GM18867 (cell line): ENCODE results near the gene IGFBP4.

Experiments
- ATAC-seq: cut with Tn5 transposase; IDR thresholded peaks from one replicate; pipeline ENCODE4 v1.9.1; 2021; ENCODE audit warnings: mild to moderate bottlenecking, moderate library complexity; ENCODE audit not compliant: unreplicated experiment

Gene IGFBP4

DNA sequence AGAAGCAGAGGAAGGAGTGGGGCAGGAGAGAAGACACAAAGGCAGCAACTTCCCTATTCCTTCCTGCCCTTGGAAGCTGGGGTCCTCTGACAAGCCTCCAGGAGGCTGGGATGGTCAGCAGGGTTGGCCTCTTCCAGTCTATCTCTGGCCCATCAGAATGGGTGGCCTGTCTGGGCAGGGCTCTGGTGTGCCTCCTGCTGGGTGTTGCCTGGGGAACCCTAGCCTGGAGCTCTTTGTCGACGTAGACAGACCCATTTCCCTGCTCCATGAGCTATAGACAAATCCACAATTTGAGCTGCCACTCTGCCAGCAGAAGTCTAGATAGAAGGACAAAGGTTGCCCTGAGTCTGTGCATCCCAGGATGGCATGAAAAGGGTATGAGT is 11.4 kb downstream of the IGFBP4 start:
- no peak for ATAC-seq

DNA sequence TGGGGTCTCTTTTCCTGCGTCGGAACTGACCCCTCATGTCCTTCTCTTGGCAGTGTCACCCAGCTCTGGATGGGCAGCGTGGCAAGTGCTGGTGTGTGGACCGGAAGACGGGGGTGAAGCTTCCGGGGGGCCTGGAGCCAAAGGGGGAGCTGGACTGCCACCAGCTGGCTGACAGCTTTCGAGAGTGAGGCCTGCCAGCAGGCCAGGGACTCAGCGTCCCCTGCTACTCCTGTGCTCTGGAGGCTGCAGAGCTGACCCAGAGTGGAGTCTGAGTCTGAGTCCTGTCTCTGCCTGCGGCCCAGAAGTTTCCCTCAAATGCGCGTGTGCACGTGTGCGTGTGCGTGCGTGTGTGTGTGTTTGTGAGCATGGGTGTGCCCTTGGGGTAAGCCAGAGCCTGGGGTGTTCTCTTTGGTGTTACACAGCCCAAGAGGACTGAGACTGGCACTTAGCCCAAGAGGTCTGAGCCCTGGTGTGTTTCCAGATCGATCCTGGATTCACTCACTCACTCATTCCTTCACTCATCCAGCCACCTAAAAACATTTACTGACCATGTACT is 13.2 kb downstream of the IGFBP4 start:
- ATAC-seq: no peak

DNA sequence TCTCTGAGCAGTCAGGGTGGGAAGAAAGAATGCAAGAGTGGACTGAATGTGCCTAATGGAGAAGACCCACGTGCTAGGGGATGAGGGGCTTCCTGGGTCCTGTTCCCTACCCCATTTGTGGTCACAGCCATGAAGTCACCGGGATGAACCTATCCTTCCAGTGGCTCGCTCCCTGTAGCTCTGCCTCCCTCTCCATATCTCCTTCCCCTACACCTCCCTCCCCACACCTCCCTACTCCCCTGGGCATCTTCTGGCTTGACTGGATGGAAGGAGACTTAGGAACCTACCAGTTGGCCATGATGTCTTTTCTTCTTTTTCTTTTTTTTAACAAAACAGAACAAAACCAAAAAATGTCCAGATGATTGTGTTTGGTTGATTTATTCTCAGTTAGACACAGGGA is 14.1 kb downstream of the IGFBP4 start:
- no peak for ATAC-seq

DNA sequence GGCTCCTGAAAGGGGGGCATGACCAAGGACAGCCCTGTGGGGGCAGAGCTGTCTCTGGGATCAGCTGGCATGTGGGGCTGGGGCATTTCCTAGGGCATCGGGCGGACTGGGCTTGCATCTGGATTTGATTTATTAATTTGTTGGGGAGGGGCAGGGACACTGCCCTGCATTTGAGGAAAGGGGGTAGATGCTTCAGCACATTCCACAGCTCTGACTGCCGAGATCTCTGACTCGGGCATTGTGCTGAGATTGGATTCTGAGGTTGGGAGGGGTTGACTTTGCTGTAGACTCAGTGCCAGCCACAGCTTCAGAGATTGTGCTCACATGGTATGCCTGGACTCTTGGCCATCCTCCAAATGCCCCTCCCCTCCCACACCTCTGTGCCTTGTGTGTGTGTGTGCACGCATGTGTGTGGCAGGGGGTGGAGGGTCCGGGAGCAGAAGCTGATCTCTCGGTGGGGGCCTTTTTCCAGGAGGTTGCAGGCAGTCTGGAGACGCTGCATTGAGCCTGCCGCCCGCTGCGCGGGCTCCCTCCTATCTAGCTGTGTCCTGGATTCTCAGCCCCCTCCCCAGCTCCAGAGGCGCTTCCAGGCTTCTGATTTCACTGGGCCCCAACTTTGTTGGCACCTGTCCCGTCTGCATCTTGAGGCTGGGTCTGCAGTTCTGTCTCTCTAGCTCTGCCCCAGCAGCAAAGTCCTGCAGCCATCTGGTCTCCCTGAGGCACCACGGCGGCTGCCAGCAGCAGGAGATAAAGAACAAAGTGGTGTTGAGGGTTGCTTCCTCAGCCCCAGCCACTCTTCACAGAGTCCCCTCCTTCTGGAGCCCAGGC is 14.9 kb downstream of the IGFBP4 start:
- no peak for ATAC-seq

DNA sequence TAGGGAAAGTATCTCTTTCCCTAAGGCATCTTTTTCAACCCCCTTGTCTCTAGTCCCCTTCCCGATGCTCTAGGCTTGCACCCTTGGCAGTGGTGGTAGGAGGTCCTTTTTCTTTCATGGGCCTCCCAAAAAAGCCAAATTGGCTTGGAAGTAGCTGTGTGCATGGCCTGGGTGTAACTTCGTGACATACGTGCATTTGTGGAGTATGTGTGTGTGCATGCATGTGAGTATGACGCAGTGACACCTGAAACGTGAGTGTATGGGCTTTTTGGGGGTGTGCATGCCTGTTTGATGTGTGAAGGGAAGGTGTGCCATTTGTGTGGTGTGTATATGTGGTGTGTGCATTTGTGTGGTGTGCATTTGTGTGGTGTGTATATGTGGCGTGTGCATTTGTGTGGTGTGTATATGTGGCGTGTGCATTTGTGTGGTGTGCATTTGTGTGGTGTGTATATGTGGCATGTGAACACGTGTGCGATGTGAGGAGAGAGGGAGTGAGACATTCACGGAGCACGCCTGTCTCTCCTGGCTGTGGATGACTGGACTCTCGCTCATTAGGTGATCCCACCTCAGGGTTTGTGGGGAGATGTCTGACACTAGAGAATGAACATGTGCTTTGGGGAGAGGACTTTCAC is 15.7 kb downstream of the IGFBP4 start:
- ATAC-seq: no peak

DNA sequence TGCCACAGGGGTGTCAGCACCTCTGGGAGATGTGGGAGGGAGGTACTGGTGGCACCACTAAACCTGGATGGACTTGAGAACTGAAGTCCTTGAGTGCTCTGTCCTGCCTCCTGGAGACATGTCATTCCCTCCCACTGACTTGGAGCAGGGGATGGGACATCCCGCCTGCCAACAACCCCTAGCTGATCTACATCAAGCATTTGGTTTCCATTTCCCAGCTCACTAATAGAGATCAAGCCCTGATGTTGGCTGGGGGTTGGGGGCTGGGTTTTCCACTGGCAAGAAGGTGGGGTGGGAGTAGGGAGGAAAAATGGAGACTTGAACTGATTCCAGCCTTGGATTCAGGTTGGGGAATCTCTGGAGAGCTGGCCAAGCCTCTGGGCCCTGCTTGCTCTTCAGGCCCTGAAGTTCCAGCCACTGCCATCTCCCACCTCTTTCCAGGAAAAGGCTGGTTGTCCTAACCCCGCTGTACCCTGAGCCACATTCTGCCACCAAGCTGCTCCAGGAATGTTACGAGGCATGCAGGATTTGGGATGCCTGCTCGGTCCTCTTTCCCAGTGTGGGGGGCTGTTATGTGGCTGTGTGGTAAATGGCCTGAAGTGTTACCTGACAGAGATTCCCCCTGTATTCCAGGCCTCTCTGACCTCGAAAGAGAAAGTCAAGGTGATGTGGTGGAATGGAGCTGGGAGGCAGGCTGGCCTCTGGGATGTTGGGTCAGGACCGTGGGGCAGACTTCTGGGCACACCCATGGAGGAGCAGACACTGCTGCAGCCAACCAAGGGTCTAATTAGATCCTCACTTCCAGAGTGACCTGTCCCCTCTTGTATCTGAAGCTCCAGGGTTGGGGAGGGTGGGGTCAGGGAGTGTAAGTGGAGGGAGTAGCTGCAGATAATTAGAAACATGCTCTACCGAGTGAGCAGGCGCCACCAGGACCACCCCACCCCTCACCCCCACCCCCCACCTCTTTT is 16.7 kb downstream of the IGFBP4 start:
- ATAC-seq: no peak

DNA sequence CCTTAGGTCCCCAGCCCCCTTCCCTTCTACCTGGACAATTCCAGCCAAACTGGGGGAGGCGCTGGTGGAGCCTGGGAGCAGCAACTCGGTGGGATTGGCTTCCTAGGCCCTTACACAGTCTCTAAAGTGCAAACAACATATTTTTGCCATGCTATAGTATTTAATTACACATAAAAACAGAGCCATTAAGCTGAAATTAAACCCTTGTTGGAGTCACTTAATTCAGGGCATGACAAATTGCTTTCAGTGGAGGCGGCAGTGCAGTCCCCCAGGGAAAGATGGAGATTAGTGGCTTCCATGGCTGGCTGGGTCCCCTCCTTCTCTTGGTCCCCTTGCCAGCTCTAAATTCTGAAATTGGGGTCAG is 17.3 kb downstream of the IGFBP4 start:
- no peak for ATAC-seq

DNA sequence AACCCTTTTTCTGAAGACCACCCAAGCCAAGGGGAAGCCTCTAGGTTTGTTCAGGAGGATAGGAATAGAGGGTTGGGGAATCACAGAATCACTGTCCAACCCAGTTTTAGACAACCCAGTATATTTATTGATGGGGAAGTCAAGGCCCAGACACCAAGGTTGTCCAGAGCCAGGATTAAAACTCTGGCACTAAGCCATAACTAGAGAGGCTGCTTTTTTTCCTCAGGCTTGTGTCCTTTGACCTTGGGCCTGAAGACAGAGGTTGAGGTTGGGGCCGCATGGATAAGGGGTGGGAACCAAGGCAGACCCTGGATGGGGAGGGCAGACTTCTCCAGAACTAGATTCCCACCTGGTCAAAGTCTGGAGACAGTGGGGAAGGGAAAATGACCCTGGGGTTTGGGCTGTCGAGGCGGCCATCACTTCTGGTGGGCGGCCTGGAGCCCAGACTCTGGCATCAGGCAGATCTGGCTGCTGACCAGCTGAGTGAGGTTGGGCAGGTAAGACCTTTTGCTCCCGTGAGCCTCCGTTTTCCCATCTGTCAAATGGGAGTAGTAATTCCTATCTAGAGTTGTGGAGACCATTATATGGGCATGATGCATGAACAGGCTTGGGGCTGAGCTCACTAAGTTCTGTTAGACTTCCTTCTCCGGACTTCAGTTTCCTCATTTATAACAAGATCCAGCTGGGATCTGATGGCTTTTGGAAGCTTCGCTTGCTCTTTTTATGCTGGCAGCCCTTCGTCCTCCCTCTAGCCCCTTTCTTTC is 17.9 kb downstream of the IGFBP4 start:
- ATAC-seq: no peak

DNA sequence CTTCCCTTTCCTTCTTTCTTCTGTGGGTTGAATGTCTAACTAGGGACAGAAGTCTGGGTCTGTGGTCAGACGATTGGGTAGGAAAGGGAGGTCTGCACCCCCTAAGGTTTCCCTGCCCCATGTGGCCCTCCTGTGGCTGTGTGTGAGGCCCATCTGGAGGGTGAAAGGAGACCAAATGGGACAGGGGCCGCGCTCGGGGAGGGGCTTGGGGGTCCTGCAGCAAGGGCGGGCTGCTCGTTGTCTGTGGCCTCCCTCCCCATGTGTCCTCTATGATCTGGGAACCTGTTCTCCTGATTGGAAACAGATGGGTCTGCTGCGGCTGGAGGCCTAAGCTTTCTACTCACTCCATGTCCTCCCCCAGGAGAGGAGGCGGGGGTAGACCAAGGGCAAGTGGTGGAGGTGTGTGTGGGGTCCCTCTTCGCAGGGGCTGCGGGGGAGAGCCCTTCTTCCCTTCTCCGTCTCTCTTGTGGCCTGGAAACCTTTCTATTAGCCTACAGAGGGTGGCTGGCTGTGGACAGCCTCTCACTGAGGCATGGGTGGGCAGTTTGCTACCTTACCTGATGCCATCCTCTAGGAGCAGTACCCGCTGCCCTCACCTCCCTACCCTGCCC is 18.6 kb downstream of the IGFBP4 start:
- ATAC-seq: no peak

DNA sequence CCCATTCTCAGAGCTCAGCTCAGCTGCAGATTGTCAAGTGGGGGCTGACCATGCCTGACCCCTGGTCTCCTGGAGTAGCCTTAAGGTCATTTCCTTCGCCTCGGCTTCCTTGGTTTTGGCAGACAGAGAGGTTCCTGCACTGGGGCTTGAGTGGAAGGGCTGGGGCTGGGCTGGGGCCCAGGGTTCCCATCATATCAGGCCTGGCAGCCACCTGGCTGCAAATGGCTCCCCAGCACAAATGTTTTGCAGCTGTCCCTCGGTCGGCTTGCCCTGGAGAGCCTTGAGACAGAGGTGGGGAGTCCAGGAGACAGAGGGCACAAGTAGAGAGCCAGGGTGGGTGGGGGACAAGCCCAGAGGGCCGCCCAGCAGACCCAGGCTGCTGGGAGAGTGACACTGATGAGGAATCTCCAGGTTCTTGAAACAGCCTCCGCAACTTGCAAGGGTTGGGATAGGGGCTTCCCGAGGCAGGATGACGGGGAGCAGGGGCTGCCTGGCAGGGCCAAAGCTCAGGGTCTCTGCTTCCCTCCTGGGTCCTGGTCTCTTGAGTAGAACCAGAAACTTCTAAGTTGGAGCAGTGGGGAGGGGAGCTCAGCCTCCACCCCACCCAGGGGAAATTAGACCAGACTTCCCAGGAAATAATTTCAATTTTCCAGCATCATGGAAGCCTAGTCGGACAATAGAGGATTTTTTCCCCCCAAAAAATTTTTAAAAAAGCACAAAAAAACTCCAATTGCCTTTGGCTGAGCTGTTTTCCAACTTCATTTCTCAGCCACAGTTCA is 19.3 kb downstream of the IGFBP4 start:
- ATAC-seq: no peak

DNA sequence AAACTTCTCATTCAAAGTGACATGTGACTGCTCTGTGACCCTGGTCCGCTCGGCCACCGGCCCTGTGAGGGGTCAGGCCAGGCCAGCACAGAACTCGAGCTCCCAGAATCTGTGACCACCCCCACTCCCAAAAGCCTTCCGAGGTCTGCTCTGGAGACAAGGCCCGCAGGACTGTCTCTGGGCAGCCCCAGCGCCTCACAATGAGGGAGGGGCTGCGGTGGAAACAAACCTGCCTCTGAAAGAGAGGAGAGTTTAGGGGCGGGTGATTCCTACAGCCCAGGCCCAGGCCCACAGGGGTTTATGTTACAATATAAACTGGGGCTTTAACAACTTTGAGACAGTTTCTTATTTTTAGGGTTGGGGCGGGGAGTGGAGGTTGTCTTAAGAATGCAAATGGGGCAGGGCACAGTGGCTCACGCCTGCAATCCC is 19.9 kb downstream of the IGFBP4 start:
- no peak for ATAC-seq

DNA sequence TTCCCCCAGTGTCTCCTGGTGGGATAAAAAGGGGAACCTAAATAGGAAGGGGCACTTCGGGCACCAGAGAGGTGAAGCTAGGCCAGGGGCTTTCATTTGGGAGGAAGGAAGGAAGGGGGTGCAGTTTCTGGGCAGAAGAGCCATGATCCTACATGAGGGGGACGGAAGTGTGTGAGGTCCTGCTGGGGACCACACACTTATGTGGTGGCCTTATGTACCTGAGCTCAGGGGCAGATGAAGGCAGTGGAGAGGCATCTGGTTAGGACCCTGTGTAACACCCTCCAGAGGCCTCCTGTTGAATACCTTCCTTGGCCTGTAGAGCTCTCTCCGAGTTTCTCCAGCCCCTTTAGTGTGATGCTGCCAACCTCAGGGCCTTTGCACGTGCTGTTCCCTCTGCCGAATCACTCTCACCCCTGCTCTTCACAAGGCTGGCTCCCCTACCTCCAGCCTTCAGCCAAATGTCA is 21.2 kb downstream of the IGFBP4 start:
- ATAC-seq: no peak

DNA sequence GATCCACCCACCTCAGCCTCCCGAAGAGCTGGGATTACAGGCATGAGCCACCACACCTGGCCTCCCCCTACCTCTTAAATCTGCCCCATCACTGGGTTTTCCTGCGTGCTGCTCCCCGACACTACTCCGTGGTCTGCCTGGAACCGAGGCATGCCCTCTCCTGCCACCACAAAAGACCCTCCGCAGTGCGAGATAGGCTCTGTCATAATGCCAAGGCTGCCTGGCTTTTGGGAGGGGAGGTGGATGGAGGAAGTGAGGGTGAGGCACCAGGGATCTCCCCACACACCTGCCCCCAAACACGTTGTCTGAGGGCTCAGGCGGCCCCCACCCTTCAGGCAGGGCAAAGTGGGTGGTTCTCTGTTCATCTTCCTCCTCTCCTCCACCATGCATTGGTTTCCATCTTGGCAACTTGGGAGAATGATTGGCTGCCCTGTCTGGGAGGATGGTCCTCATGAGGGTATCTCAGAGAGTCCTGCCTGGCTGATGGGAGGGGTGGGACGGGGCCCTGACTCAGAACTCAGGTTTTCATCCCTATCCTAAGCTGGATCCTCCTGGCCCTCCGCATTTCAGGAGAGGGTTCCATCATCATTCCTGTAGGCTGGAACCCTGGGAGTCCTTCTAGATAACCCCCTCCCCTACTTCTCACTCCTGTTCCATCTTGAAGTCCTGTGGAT is 23.2 kb downstream of the IGFBP4 start:
- no peak for ATAC-seq

DNA sequence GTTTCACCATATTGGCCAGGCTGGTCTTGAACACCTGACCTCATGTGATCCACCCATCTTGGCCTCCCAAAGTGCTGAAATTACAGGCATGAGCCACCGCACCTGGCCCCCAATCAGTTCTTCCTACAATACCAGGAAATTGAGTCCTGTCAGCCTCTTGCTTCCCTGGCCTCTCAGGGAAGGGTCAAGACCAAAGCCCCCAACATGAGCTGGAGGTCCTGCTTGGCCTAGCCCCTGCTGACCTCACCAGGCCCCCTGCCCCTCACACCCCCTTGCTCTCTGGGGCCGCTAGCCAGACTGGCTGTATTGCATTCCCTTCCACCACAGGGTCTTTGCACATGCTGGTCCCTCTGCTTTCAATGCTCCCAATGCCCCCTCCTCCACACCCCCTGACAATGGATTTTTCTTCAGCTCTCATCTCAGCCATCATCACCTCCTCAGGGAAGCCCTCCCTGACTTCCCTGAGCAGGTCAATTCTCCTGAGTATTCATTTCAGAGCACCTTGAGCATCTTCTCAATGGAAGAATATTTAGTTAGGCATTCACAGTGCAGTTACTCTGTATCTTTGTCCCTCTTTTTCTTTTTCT is 24.1 kb downstream of the IGFBP4 start:
- ATAC-seq: no peak

DNA sequence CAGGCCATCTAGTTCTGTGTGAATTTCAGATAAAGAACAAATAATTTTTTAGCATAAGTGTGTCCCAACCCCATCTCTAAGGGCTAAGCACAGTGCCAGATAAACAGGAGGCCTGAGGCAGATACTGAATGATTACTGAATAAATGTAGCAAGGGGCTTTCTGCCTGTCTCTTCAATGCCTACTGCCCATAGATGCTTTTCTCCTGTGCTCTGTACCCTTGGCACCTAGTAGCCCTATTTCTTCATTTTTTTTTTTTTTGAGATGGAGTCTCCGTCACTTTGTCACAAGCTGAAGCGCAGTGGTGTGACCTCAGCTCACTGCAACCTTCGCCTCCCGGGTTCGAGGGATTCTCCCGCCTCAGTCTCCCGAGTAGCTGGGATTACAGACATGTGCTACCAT is 25.3 kb downstream of the IGFBP4 start:
- ATAC-seq: no peak

DNA sequence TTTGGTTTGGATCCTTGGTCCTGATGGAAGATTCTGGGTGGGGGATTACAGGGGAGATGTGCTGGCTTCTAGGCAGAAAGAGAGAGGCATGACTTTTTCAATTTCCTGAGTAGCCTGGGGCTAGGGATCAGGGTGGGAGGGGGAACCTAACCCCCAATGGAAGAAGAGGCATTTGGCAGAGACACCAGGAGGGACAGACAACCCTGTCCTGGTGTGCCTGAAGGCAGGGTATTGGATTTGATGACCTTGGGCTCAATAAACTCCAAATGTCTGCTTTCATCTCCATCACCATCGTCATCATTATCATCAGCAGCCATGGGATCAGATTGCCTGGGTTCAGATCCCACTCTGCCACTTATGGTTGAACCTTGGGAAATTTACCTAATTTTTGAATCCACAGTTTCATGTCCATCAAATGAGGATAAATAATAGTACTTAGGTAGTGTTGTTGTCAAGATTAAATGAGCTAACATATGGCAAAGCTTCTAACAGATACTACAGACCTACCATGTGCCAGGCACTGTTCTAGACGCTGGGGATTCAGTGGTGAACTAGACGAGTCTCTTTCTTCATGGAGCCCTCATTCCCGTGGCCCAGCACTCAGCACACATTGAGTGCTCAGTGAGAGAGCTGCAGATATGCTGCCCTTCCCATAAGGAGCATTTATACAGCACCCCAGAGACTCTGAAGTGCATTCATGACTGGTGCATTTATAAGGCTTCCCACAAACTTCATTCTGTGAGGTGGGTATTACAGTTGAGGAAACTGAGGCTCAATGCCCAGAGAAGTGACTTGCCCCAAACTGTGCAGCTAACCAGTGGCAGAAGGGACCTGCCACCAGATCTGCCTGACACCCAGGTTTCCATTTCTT is 26.8 kb downstream of the IGFBP4 start:
- no peak for ATAC-seq
